B cell (primary cell): ENCODE measurements around the gene KIAA0586. TPM values are rescaled to one million over a fixed set of nuclear protein-coding genes. Genes with fewer than 3 reads are reported as not detected.

Source experiments
- ATAC-seq: fragments of 200-7000 bp; cut with Tn5 transposase; one replicate; pipeline ENCODE4 v1.10.0; 2021; ENCODE audit warnings: low read depth, mild to moderate bottlenecking, moderate number of reproducible peaks, moderate library complexity
- CTCF ChIA-PET: fragments of 350-600 bp; sonication (Branson Sonifier 250); formaldehyde crosslinking; loops from one replicate; lab custom pipeline; 2021; ENCODE audit warnings: antibody characterized with exemption, inconsistent platforms; lab: Charles Lee
- POLR2A ChIA-PET: fragments of 350-600 bp; sonication (Branson Sonifier 250); formaldehyde crosslinking; loops from one replicate; lab custom pipeline; 2021; ENCODE audit warnings: antibody characterized with exemption; lab: Charles Lee
- DNase-seq: peaks from one replicate; pipeline ENCODE4 v3.0.0; 2013
- H2AFZ ChIP-seq: 2 replicates; pipeline ENCODE4 v1.6.1; 2012; ENCODE audit warnings: mild to moderate bottlenecking, low read depth, low read length; ENCODE audit not compliant: insufficient read depth, poor library complexity, severe bottlenecking
- H3K27ac ChIP-seq, 2 donors: 1 replicate in 1 of 2; 2 replicates in 1 of 2; pipeline ENCODE4 v1.5.1; 2012 to 2013; ENCODE audit warnings: low read length in 2 of 2, mild to moderate bottlenecking in 2 of 2, moderate library complexity in 1 of 2
- H3K27me3 ChIP-seq, 4 experiments: fragments of 200-600 bp in 1 of 4; sonication (generic) in 1 of 4; replicated peaks in 1 of 4; 1 replicate in 2 of 4; 2 replicates in 2 of 4; pipeline versions ENCODE4 v1.6.1 to v1.7.0; 2013 to 2016; ENCODE audit warnings: low read length in 3 of 4, mild to moderate bottlenecking in 2 of 4, mixed read lengths in 1 of 4, moderate library complexity in 1 of 4; ENCODE audit not compliant: insufficient read depth in 4 of 4, control insufficient read depth in 3 of 4; ENCODE audit errors: control extremely low read depth in 1 of 4
- H3K36me3 ChIP-seq, 2 experiments: replicated peaks in 1 of 2; 1 replicate in 1 of 2; 2 replicates in 1 of 2; pipeline versions ENCODE4 v1.6.1 to v1.7.1; 2013; ENCODE audit warnings: low read length in 1 of 2; ENCODE audit not compliant: insufficient read depth in 2 of 2, control insufficient read depth in 1 of 2; ENCODE audit errors: control extremely low read depth in 1 of 2, extremely low read depth in 1 of 2
- H3K4me1 ChIP-seq, 2 donors: fragments of 200-600 bp in 1 of 2; sonication (generic) in 1 of 2; 1 replicate in 1 of 2; 2 replicates in 1 of 2; pipeline versions ENCODE4 v1.5.1 to v1.6.1; 2013 to 2017; ENCODE audit warnings: low read length in 2 of 2; ENCODE audit not compliant: control insufficient read depth in 2 of 2, insufficient read depth in 2 of 2
- H3K4me2 ChIP-seq: replicated peaks from 2 replicates; pipeline ENCODE3; 2012; ENCODE audit warnings: mild to moderate bottlenecking, low read depth, low read length; ENCODE audit not compliant: poor library complexity, severe bottlenecking
- H3K4me3 ChIP-seq, 5 experiments: fragments of 200-600 bp in 1 of 5; sonication (generic) in 1 of 5; 1 replicate in 3 of 5; 2 replicates in 2 of 5; pipeline versions ENCODE4 v1.5.1 to v1.7.0; 2011 to 2016; ENCODE audit warnings: low read length in 4 of 5, mild to moderate bottlenecking in 4 of 5, low read depth in 2 of 5, control low read depth in 1 of 5, moderate library complexity in 1 of 5; ENCODE audit not compliant: insufficient read depth in 1 of 5; ENCODE audit errors: control extremely low read depth in 1 of 5, extremely low read depth in 1 of 5
- H3K79me2 ChIP-seq: fragments of 200-600 bp; sonication (generic); one replicate; pipeline ENCODE4 v1.6.0; 2016; ENCODE audit warnings: low read length; ENCODE audit not compliant: control insufficient read depth, insufficient read depth
- H3K9ac ChIP-seq: fragments of 200-600 bp; sonication (generic); 2 replicates; pipeline ENCODE4 v1.6.1; 2017; ENCODE audit warnings: mild to moderate bottlenecking, low read length, moderate library complexity
- H3K9me3 ChIP-seq, 3 donors: one replicate each; pipeline versions ENCODE4 v1.6.1 to v1.7.1; 2013; ENCODE audit warnings: low read length in 2 of 3; ENCODE audit not compliant: control insufficient read depth in 2 of 3, insufficient read depth in 1 of 3; ENCODE audit errors: control extremely low read depth in 1 of 3
- H4K20me1 ChIP-seq: 2 replicates; pipeline ENCODE4 v1.6.0; 2012; ENCODE audit warnings: mild to moderate bottlenecking, low read length; ENCODE audit not compliant: insufficient read depth, control insufficient read depth, poor library complexity, severe bottlenecking
- H3K27ac Mint-ChIP-seq: one replicate; pipeline ENCODE4 v1.8.0; 2021; ENCODE audit warnings: mixed read lengths
- H3K27me3 Mint-ChIP-seq: one replicate; pipeline ENCODE4 v1.8.0; 2021; ENCODE audit warnings: mixed read lengths
- H3K4me1 Mint-ChIP-seq: one replicate; pipeline ENCODE4 v1.8.0; 2021; ENCODE audit warnings: mixed read lengths
- H3K4me3 Mint-ChIP-seq: one replicate; pipeline ENCODE4 v1.8.0; 2021; ENCODE audit warnings: mixed read lengths
- H3K9me3 Mint-ChIP-seq: one replicate; pipeline ENCODE4 v1.8.0; 2022; ENCODE audit warnings: mixed read lengths; ENCODE audit not compliant: insufficient read depth
- CTCF ChIP-seq: fragments of 200-600 bp; IDR thresholded peaks from one replicate; pipeline ENCODE4 v1.8.0; 2022; ENCODE audit warnings: antibody characterized with exemption, mild to moderate bottlenecking
- EZH2 ChIP-seq: IDR thresholded peaks from 2 replicates; pipeline ENCODE4 v1.6.1; 2012; ENCODE audit warnings: borderline replicate concordance, low read depth, mild to moderate bottlenecking, moderate library complexity, low read length; ENCODE audit not compliant: insufficient read depth, poor library complexity, severe bottlenecking
- WGBS: methylation state at CpG from one replicate; pipeline ENCODE4 v1.1.5; 2013; ENCODE audit warnings: missing lambda C conversion rate; ENCODE audit not compliant: insufficient coverage; 5-methylcytosine and 5-hydroxymethylcytosine counted together
- intact Hi-C: fragments of 100-400 bp; cut with micrococcal nuclease; formaldehyde crosslinking; loops from one replicate; pipeline ENCODE4 v1.10.0; 2022
- polyA plus RNA-seq: library from polyadenylated mRNA; depleted of rRNA; stranded (reverse); fragments of >200 nt; gene quantifications from 2 replicates; pipeline ENCODE4 v1.2.3, GENCODE V29; 2012
- total RNA-seq, 2 donors: library from RNA; stranded (reverse); fragments of 120-200 nt in 1 of 2; gene quantifications; 1 replicate in 1 of 2; 2 replicates in 1 of 2; pipeline versions ENCODE4 v1.2.3 to v1.2.4, GENCODE V29; 2013 to 2022

KIAA0586 gene
- total and polyA plus RNA-seq, 2 donors (not counting 1 experiment from before 2014, with no cell fraction given), result 12.2 to 27.5 TPM

GRCh38 chr14:58593977-58594376 is 166.5 kb downstream of the KIAA0586 start:
- Histone ChIP-seq H3K36me3 (no peaks in the 10 kb centered on the region), H3K9ac (no peak overlapping the region), H3K4me1 (no peaks in the 10 kb centered on the region), H3K27ac (no peak overlapping the region), H4K20me1 (no peaks in the 10 kb centered on the region), H3K79me2 (no peaks in the 10 kb centered on the region), H2AFZ (no peak overlapping the region), H3K9me3 (no peaks in the 10 kb centered on the region), H3K27me3 (no peaks in the 10 kb centered on the region), H3K4me3 (no peak overlapping the region), H3K4me2 (no peak overlapping the region)
- H3K27ac Mint-ChIP-seq, result no peak overlapping the region
- WGBS, result 92% methylated on average over 4 of the region's 4 CpGs
- H3K4me1 Mint-ChIP-seq, result no peaks in the 10 kb centered on the region
- no peaks in the 10 kb centered on the region for H3K27me3 Mint-ChIP-seq
- ATAC-seq, result no peak
- TF ChIP-seq CTCF, result no peak
- no peak for TF ChIP-seq EZH2
- POLR2A ChIA-PET, result no interaction called here
- intact Hi-C loops, result no loop called here
- no peak for DNase-seq
- H3K9me3 Mint-ChIP-seq, result no peaks in the 10 kb centered on the region
- H3K4me3 Mint-ChIP-seq, result no peak overlapping the region
- CTCF ChIA-PET, result no interaction called here

DNA sequence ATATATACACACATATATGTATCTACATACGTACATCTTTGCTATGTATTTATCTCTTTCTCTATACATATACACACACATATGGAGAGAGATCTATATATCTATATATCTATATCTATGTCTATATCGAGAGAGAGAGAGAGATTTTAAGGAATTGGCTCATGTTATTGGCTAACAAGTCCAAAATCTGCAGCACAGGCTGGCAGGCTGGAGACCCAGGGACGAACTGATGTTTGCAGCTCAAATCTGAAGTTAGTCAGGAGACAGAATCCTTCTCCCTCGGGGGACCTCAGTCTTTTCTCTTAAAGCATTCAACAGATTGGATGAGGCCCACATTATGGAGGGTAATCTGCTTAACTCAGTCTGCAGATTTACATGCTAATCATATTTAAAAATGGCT is 169.5 kb downstream of the KIAA0586 start:
- POLR2A ChIA-PET, result no interaction called here
- Histone ChIP-seq H3K4me1 (no peaks in the 10 kb centered on the region), H3K36me3 (no peaks in the 10 kb centered on the region), H2AFZ (no peak overlapping the region), H3K27ac (no peak overlapping the region), H3K9ac (no peak overlapping the region), H3K79me2 (no peaks in the 10 kb centered on the region), H3K4me3 (no peak overlapping the region), H3K27me3 (no peaks in the 10 kb centered on the region), H3K9me3 (no peaks in the 10 kb centered on the region), H3K4me2 (no peak overlapping the region), H4K20me1 (no peaks in the 10 kb centered on the region)
- no peaks in the 10 kb centered on the region for H3K27me3 Mint-ChIP-seq
- H3K27ac Mint-ChIP-seq, result no peak overlapping the region
- TF ChIP-seq EZH2 (no peak), CTCF (no peak)
- no peak for DNase-seq
- ATAC-seq, result no peak
- no peaks in the 10 kb centered on the region for H3K4me1 Mint-ChIP-seq
- CTCF ChIA-PET, result no interaction called here
- intact Hi-C loops, result no loop called here
- no peak overlapping the region for H3K4me3 Mint-ChIP-seq
- 90% methylated on average over 2 of the region's 4 CpGs for WGBS
- H3K9me3 Mint-ChIP-seq, result no peaks in the 10 kb centered on the region
